HG03025 (cell line): ENCODE data around the gene ALG5.

Experiments
- ATAC-seq: cut with Tn5 transposase; IDR thresholded peaks from one replicate; pipeline ENCODE4 v1.9.1; 2021; ENCODE audit warnings: mild to moderate bottlenecking, moderate library complexity; ENCODE audit not compliant: unreplicated experiment, low FRiP score

ALG5 gene

DNA sequence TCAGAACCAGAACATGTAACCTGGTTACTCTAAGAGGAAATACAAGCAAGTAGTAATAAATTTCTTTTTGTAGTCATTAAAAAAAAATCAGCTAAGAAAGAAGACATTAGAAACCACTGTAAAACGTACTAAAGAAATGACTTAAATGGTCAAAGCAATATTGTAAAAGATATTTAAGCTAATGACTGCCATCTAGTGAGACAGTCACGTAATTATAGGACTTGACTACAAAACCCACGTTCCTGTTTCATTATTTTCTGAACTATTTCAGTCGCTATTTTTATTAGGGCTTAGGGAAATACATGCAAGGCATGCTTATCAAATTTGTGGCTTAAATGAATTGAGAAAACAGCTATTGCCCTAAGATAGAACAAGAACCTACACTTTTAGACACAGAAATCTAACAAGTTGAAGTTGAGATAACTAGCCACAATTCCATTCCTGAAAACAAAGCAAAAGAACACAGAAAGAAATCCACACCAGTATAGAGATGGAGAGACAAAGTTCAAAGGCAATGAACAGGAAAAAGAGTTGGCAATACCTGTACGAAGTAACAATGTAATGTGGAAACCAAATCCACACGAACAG lies 17.9 kb downstream of the ALG5 start:
- ATAC-seq, result no peak

DNA sequence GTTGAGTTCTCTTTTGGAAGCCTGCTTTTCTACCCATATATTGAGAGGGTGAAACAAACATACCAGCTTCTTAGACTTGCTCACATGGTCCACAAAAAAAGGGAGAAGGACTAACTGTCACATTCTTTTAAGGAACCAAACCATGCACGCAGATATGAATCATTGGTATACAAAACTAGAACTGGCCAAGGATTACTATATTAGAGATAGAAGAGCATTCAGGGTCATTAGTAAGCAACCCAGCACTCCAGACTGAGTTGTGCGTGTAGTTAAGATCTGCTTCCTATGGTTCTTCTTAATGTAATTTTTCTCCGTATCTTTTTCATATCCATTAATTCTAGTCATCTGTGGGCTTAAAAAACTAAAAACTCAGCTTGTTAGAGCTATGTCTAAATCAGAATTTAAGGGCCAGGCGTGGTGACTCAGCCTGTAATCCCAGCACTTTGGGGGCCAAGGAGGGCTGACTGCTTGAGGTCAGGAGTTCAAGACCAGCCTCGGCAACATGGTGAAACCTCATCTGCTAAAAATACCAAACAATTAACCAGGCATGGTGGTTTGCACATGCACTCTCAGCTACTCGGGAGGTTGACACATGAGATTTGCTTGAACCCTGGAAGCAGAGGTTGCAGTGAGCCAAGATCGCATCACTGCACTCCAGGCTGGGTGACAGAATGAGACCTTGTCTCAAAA lies 19.6 kb downstream of the ALG5 start:
- no peak for ATAC-seq

DNA sequence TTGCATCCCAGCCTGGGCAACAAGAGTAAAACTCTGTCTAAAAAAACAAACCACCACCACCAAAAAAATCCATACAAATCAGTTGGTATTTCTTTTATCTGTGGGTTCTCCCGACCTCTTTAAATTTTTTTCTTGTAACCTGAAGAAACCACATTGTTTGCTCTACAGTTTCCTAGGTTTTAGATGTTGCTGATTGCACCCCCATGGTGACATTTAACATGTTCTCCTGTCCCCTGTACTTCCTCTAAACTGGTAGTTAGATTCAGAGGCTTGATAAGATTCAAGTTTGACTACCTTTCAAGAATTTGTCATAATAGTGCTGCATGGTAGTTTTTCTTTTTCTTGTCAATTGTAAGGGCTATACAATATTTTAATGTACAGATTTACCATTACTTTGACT lies 24.0 kb downstream of the ALG5 start:
- no peak for ATAC-seq

DNA sequence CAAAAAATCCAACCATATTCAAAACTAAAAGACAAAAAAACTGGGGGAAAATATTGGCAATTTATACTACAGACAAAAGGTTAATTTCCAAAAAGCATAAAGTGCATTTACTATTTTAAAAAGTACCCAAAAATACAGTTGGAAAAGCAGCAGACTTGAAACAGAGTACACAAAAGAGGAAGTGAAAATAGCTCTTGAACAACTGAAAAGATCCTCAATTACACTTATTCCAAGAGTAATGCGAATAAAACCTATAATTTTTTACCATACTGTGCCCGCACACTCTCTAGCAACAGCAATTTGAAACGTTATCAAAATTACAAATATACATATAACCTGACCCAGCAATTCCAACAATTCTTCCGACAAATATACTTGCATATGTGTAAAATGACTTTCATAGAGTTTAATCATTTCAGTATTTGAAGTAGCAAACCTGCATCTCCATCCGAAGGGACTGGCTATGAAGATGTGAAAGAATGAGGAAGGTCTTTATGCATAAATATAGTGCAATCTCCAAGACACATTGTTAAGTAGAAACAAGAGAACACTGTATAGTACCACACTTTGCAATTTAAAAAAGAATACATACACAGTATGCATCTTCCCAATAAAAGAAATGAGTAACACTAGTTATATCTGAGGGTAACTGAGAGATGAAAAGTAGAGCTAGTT lies 25.4 kb downstream of the ALG5 start:
- ATAC-seq, result peak; percentile 80

DNA sequence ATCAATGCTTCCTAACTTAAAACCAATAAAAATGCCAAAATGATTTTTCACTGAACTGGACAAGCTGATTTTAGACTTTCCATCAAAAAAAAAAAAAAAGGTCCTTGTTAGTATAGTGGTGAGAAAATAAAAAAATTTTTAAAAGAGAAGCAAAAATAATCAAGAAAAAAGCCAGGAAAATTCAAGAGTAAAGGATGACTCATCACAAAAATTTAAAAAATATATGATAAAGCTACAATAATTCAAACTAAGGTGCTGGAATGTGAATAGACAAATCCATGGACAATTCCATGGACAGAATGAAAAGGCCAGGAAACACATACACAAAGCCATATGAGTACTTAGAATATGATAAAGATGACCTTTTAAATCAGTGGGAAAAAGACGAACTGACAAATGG lies 26.1 kb downstream of the ALG5 start:
- no peak for ATAC-seq

DNA sequence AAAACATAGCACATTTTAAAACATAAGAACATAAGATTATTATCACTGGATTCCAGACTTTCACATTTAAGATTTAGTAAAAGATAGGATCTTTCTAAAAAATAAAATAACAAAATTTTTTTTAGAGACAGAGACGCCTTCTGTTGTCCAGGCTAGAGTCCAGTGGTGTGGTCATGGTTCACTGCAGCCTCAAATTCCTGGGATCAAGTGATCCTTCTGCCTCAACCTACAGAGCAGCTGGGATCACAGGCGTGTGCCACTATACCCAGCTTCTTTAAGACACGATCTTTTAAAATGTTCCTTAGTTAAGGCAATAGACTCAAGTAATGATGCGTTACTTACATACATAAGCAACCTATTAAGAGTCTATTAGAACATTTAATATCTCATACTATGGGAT lies 32.7 kb downstream of the ALG5 start:
- ATAC-seq, result no peak

DNA sequence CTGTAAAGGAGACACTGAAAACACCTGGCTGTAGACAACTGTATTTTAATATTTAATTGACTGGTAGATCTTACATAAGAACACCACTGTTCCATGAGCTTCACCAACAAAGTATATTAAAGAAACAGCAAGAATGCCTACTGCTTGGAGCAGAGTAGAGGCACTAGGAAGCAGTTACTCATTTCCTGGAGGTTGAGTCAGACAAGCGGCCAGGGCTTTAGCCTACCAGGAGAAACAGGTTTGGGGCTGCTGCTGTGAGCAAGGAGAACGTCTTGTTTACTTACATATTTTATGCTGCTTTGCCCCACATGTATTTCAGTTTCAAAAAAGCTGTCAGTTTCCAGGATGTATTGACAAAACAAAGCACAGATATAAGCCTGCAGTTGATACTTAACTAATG lies 33.4 kb downstream of the ALG5 start:
- no peak for ATAC-seq

DNA sequence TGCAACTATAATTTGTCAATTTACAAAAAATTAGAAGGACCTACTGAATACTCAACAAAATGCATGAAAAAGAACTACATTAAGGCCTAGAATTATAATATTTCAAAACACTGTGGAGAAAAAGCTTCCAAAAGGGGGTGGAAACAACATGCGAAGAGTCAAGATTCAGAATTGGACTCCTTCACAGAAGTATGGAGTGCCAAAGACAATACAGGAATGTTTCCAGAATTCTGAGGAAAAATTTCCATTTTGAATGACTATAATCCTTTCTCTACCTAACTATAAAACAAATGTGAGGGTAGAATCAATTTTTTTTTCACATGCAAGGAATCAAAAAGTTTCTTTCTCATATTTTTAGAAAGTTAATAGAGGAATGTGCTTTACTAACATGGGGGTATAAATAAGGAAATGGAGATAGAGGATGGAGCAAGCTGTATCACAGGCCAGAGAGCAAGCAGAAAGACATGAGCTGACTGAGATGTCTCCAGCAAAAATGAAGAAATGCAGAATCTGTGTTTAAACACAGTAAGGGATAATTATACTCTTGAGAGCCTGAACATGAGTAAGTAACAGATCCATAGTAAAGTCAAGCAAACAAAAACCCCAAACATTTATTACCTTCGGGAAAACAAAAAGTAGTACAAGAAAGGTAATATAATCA lies 39.6 kb downstream of the ALG5 start:
- ATAC-seq, result no peak

DNA sequence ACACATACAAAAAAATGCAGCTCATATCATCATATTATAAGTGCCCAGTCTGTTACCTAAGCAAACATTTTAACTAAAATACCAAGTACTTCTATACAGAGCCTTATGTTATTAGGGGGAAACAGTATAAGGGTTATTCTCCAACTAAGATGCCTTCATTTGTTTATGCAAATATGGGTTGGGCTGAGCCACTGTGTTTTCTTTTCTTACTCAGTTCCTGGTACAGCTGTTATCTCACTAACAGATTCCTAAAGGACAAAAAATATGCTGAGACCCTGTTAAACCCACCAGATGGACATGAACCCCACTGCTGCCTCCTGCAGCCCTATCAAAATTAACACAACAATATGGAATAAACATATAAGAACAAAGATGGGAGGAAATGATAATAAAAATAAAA lies 44.6 kb downstream of the ALG5 start:
- ATAC-seq, result no peak

DNA sequence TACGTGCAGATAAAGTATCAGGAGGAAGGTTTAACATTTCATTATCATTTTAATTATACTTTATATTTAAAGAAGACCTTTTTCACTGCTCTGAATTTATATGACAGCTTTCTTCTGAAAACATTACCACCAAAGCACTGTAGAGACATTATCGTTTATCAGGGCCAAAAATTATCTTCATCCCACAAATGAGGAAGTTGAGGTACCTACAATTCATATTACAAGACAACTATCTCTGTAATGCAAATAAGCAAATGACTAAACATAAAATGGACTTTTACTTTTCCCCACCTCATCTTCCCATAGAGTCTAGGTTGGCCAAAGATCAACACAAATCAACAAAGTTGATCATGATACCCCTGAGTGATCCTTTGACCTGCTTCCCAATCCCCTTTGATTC lies 48.2 kb downstream of the ALG5 start:
- ATAC-seq, result no peak

DNA sequence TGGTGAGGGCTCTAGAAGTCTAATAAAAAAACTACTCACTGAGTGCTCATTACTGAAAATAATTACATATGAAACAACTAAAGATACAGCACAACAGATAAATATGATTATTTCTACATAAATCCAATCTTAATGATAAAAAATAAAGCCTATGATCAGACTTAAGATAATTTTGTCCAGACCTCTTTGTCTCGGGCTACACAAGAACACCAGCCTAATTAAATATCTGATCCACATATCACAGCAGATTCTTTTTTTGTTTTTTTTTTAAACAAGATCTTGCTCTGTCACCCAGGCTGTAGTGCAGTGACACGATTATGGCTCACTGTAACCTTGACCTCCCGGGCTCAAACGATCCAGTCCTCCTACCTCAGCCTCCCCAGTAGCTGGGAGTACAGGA lies 48.8 kb downstream of the ALG5 start:
- no peak for ATAC-seq

- no peak for ATAC-seq
Observed at GRCh38 chr13:36945078-36945477, 54.1 kb downstream of the ALG5 start.

GRCh38 chr13:36925603-36926002 lies 73.5 kb downstream of the ALG5 start:
- ATAC-seq, result no peak

DNA sequence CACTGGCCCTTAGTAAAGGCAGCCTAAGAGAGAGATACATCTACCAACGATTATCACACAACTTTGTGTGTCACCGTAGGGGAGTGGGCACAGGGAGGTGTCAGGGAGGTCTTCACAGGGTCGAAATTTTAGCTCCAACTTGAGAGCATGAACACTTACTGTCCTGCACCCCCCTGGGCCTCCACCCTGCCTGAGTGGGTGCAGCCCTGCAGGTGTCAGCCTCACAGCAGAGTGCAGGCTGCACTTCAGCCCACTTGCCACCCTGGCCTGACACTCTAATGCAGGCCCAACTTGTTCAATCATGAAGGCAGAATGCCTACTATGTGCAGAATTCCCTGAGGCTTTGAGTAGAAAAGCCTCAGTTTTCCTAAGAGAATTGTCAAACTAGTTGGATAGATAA lies 75.1 kb downstream of the ALG5 start:
- no peak for ATAC-seq

- ATAC-seq, result no peak
Observed at GRCh38 chr13:36921631-36922301, 77.4 kb downstream of the ALG5 start.

DNA sequence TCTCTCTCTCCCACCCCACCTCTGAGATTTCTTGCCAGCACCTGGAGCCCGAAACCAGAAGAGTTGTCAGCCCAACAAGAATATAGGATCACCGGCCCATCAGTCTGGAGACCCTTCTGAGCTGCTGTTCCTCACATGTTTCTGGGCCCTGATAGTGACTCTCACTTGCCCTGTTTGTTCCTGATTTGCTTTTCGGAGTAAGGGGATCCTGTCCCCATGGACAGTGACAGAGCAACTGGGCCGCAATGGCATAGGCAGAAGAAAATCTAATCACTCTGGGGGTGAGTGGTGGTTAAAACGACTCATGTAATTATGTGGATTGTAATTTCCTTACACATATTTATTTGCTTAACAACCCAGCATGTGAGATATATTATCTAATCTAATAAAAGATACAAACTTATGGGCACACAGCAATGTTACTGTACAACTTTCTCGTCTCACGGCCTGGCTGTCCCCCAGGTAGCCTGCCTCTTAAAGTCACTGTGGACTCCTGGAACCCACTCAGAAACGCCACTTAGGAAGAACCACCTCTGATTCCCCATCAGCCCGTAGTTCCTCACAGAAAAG lies 78.4 kb downstream of the ALG5 start:
- no peak for ATAC-seq

DNA sequence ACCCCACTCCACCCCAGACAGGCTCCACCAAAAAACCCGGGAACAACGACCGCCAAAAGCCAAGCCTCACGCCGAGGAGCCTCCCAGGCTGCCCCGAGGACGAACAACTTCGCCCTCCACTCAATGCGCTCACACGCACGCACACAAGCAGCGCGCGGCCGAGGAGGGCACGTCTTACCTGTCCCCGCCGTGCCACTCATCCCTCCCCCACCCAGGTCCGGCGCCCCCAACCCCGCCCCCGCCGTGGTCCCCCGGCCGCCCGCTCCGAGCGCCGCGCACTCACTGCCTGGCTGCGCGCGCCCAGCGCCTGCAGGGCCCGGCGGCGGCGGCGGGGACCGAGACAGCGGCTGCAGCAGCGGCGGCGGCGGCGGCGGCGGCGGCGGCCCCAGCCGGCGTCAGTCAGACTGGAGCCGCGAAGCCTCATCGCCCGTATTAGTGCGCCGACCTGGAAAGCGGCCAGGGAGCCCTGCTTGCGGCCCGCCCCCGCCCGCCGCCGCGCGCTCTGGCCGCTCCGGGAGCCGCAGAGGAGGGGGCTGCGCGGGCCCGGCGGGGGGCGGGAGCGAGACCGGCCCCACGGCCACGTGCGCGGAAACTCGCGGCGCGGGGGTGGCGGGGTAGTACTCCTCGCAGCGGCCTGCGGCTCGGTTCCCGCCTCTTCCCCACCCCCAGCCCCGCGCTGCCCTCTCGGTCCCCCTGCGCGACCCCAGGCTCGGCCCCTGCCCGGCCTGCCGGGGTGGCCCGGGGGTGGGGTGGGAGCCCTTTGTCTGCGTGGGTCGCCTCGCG lies 79.1 kb downstream of the ALG5 start, which contains the start of gene SMAD9:
SMAD9 (minus strand) TSS at position 406 of the 783 bp plus-strand sequence. CDS start 40,549 bp downstream, outside the sequence.
- ATAC-seq, result no peak

DNA sequence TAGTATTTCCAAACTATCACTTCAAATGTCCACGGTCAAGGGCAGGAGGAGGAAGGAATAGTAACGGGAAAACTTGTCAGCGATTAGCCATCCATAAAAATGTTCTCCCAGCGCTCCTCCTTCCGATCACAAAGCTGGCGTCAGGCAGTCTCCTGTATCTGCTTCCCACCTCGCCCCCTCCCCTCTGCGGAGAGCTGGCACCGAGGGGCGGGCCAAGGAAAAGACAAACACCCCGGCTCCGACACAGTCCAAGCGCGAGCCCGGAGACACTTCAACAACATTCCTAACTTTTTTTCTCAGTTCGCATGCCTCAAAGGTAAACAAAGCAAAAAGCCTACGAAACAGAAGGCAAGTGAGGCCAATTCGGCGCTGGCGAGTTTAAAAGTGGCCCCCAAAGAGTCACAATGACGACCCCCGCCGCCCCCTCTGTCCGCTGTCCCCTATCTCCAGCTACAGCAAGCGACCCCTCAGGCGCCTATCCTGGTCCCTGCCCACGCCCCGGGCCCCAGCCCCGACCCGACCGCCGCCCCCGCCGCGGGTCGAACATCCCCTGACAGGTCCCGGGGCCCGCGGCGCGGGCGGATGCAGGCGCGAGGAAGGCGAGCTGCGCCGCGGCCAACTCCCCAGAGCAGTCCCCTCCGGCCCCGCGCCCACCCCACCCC lies 79.8 kb downstream of the ALG5 start:
- ATAC-seq, result no peak
